Activated CD8-positive, alpha-beta memory T cell treated with anti-CD3 and anti-CD28 coated beads for 36 hours (primary cell): ENCODE results near the gene ZMAT5. TPM values are rescaled to one million over a fixed set of nuclear protein-coding genes. Genes with fewer than 3 reads are reported as not detected.

Experiments
- total RNA-seq, 2 experiments: library from RNA; stranded (reverse); gene quantifications; one replicate each; pipeline ENCODE4 v1.2.3, GENCODE V29; 2021

Gene ZMAT5
- total RNA-seq, 2 experiments from 2014 or later, result 22.4 to 25.3 TPM

Other genes with a start within 250 kb of the ZMAT5 start
- 10 to 100 TPM; 60.6 to 65.2 TPM for gene THOC5, start 213.2 kb downstream of the ZMAT5 start, total RNA-seq
- gene NIPSNAP1, start 185.9 kb downstream of the ZMAT5 start, total RNA-seq, result 10 to 100 TPM; 45.6 to 47.5 TPM
- 10 to 100 TPM; 54.2 to 54.7 TPM for gene NF2, start 163.4 kb downstream of the ZMAT5 start, total RNA-seq
- not detected for gene CABP7, start 47.0 kb downstream of the ZMAT5 start, total RNA-seq
- 100 to 1,000 TPM; 110 to 111 TPM for gene UQCR10, start 362 bp upstream of the ZMAT5 start, total RNA-seq
- gene ASCC2, start 71.3 kb upstream of the ZMAT5 start, total RNA-seq, result 10 to 100 TPM; 74.1 to 76.1 TPM
- gene MTMR3, start 116.2 kb upstream of the ZMAT5 start, total RNA-seq, result 10 to 100 TPM; 12.2 to 14.0 TPM